ENCODE results near the gene TBATA. TPM values are rescaled to one million over a fixed set of nuclear protein-coding genes. Genes with fewer than 3 reads are reported as not detected.
"Not testable (repeated sequence)": the region's sequence is repeated elsewhere in the genome, so short reads cannot be mapped to it uniquely, and the experiment has no call there.

TBATA gene
- total RNA-seq, 1 experiment from 2014 or later, result not detected

DNA sequence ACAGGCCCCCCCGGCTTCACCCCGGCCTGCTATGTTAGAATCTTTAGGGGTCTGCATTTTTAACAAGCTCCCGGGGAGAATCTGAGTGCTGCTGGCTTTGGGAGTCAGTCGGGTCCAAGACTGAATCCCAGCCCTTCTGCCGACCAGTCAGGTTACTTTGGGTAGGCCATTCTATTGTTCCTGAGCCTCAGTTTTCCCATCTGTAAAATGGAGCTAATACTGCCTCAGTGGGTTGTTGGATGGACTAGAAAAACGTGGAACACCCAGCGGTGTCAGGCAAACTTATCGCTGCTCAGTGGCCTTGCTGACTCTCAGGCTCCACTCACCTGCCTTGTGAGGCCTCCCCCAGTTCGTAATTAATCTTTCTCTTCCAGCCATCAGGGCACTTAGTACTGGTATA lies 11.7 kb downstream of the TBATA start:
- no peak for ATAC-seq
- CTCF ChIA-PET, result no interaction called here
- no peaks in the 10 kb centered on the region for H3K36me3 Mint-ChIP-seq
- no peaks in the 10 kb centered on the region; the same call in 1 of the 2 replicates for H3K27me3 Mint-ChIP-seq (ENCODE audit: low read depth)
- H3K4me1 Mint-ChIP-seq, result peaks cover 2% of the 10 kb centered on the region; the same call in 1 of the 2 replicates
- H3K27ac Mint-ChIP-seq, result no peak overlapping the region
- POLR2A ChIA-PET, result no interaction called here
- peaks cover 5% of the 10 kb centered on the region; the same call in 1 of the 2 replicates for H3K9me3 Mint-ChIP-seq
- DNase-seq (ENCODE audit: low spot score), result no peak
- TF ChIP-seq CREB1 (CRISPR knock-in tag; IDR thresholded peaks at IDR 0.05), result no peak
- TF ChIP-seq SMAD4 (CRISPR knock-in tag; IDR thresholded peaks at IDR 0.05), result no peak
- no peak for TF ChIP-seq ELF4 (CRISPR knock-in tag; IDR thresholded peaks at IDR 0.05; ENCODE audit: low read depth)
- TF ChIP-seq ZNF396 (CRISPR knock-in tag; IDR thresholded peaks at IDR 0.05; ENCODE audit: borderline replicate concordance), result no peak
- TF ChIP-seq ESRRA (CRISPR knock-in tag; IDR thresholded peaks at IDR 0.05; ENCODE audit: borderline replicate concordance), result no peak
- no peak for TF ChIP-seq MYBL2 (CRISPR knock-in tag; IDR thresholded peaks at IDR 0.05)
- TF ChIP-seq IRF2 (CRISPR knock-in tag; IDR thresholded peaks at IDR 0.05; ENCODE audit: borderline replicate concordance, low read depth), result no peak
- TF ChIP-seq ZNF263 (CRISPR knock-in tag; IDR thresholded peaks at IDR 0.05; ENCODE audit: low read depth), result no peak
- no peak for TF ChIP-seq NR3C1 (CRISPR knock-in tag; conservative IDR thresholded peaks at IDR 0.05; ENCODE audit: low read depth)
- TF ChIP-seq ETV6 (CRISPR knock-in tag; IDR thresholded peaks at IDR 0.05), result no peak
- H3K4me3 Mint-ChIP-seq, result no peak overlapping the region

DNA sequence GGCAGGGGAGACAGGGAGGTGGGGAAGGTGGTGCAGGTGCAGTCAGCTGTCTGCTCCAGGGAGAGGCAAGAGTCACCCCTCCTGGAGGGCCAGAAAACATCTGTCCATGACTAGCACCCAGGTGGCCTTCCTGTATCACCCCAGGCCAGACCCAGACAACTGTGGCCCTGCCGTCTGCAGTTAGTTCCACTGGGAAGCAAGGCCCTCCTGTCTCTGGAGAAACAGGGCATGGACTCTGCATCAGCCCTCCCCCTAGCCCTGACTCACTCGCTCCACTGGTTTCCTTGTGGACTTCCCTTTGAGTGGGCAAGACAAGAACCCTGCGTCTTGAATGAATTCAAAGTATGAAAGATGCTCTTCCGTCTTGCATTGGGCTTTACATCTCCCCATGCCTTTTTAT lies 12.6 kb downstream of the TBATA start:
- no peaks in the 10 kb centered on the region for H3K4me1 Mint-ChIP-seq
- peaks cover 8% of the 10 kb centered on the region; the same call in 1 of the 2 replicates for H3K9me3 Mint-ChIP-seq
- ChIA-PET CTCF (no interaction called here), POLR2A (no interaction called here)
- no peak overlapping the region for H3K27ac Mint-ChIP-seq
- TF ChIP-seq ELF4 (CRISPR knock-in tag; IDR thresholded peaks at IDR 0.05; ENCODE audit: low read depth), result no peak
- H3K4me3 Mint-ChIP-seq, result no peak overlapping the region
- H3K36me3 Mint-ChIP-seq, result no peaks in the 10 kb centered on the region
- H3K27me3 Mint-ChIP-seq (ENCODE audit: low read depth), result no peaks in the 10 kb centered on the region; the same call in 1 of the 2 replicates
- no peak for DNase-seq (ENCODE audit: low spot score)
- no peak for ATAC-seq

DNA sequence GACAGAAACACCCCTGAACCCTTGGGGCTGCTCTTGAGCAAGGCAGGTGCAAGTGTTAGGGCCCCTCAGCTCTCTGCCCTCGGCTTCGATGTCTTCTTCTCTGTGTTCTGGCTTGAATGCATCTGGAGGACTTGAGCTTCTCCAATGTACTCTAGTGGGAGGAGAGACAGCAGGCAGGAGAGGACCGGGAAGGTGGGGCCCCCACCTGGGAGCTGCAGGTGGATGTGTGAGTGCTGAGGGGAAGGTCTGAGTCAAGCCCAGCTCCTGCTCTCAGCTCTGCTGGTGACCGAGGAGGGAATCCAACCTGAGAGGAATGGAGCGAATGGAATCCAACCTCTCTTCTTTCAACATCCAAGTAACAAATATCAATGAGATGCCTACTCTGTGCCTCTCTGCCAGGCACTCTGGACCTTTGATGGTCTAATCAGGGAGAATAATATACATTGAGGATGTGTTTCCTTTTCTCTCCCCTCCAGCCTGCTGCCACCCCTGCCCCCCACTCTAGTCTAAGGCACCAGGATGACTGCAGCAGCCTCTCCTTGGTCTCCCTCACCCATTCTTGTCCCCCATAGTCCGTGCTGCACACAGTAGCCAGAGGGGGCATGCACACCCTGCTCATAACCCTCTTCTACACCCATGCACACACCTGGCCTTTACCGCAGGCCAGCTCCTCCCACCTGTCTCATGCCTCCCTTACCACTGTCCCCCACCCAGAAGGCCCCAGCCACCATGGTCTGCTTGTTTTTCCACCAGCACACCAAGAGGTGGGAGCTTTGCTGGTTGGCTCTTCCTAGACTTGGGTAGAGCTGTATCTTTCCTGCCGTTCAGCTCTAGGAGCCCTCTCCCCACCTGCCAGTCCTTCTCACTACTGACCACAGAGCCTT lies 13.6 kb downstream of the TBATA start:
- Mint-ChIP-seq H3K4me1 (no peaks in the 10 kb centered on the region), H3K27ac (no peak overlapping the region), H3K4me3 (no peak overlapping the region), H3K36me3 (peaks cover 5% of the 10 kb centered on the region), H3K9me3 (peaks cover 14% of the 10 kb centered on the region), H3K27me3 (ENCODE audit: low read depth) (peaks cover 4% of the 10 kb centered on the region)
- TF ChIP-seq ZNF396 (CRISPR knock-in tag; IDR thresholded peaks at IDR 0.05; ENCODE audit: borderline replicate concordance), result no peak
- TF ChIP-seq ZNF263 (CRISPR knock-in tag; IDR thresholded peaks at IDR 0.05; ENCODE audit: low read depth), result no peak
- no peak for TF ChIP-seq JUN (CRISPR knock-in tag; IDR thresholded peaks at IDR 0.05)
- TF ChIP-seq GRHL2 (CRISPR knock-in tag; IDR thresholded peaks at IDR 0.05; ENCODE audit: insufficient replicate concordance, severe bottlenecking), result no peak
- TF ChIP-seq GABPB1 (CRISPR knock-in tag; IDR thresholded peaks at IDR 0.05), result no peak
- TF ChIP-seq HMGA2 (CRISPR knock-in tag; IDR thresholded peaks at IDR 0.05), result no peak
- TF ChIP-seq, protein P1, sequence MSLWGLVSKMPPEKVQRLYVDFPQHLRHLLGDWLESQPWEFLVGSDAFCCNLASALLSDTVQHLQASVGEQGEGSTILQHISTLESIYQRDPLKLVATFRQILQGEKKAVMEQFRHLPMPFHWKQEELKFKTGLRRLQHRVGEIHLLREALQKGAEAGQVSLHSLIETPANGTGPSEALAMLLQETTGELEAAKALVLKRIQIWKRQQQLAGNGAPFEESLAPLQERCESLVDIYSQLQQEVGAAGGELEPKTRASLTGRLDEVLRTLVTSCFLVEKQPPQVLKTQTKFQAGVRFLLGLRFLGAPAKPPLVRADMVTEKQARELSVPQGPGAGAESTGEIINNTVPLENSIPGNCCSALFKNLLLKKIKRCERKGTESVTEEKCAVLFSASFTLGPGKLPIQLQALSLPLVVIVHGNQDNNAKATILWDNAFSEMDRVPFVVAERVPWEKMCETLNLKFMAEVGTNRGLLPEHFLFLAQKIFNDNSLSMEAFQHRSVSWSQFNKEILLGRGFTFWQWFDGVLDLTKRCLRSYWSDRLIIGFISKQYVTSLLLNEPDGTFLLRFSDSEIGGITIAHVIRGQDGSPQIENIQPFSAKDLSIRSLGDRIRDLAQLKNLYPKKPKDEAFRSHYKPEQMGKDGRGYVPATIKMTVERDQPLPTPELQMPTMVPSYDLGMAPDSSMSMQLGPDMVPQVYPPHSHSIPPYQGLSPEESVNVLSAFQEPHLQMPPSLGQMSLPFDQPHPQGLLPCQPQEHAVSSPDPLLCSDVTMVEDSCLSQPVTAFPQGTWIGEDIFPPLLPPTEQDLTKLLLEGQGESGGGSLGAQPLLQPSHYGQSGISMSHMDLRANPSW (CRISPR knock-in tag; conservative IDR thresholded peaks at IDR 0.05; ENCODE audit: low read depth), result no peak
- TF ChIP-seq NFATC4 (CRISPR knock-in tag; IDR thresholded peaks at IDR 0.05), result no peak
- TF ChIP-seq, protein P2, sequence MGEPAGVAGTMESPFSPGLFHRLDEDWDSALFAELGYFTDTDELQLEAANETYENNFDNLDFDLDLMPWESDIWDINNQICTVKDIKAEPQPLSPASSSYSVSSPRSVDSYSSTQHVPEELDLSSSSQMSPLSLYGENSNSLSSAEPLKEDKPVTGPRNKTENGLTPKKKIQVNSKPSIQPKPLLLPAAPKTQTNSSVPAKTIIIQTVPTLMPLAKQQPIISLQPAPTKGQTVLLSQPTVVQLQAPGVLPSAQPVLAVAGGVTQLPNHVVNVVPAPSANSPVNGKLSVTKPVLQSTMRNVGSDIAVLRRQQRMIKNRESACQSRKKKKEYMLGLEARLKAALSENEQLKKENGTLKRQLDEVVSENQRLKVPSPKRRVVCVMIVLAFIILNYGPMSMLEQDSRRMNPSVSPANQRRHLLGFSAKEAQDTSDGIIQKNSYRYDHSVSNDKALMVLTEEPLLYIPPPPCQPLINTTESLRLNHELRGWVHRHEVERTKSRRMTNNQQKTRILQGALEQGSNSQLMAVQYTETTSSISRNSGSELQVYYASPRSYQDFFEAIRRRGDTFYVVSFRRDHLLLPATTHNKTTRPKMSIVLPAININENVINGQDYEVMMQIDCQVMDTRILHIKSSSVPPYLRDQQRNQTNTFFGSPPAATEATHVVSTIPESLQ (CRISPR knock-in tag; IDR thresholded peaks at IDR 0.05), result no peak
- no peak for TF ChIP-seq PRRX2 (CRISPR knock-in tag; IDR thresholded peaks at IDR 0.05)
- TF ChIP-seq, protein P3, sequence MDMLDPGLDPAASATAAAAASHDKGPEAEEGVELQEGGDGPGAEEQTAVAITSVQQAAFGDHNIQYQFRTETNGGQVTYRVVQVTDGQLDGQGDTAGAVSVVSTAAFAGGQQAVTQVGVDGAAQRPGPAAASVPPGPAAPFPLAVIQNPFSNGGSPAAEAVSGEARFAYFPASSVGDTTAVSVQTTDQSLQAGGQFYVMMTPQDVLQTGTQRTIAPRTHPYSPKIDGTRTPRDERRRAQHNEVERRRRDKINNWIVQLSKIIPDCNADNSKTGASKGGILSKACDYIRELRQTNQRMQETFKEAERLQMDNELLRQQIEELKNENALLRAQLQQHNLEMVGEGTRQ (CRISPR knock-in tag; IDR thresholded peaks at IDR 0.05), result no peak
- no peak for DNase-seq (ENCODE audit: low spot score)
- CTCF ChIA-PET, result no interaction called here
- POLR2A ChIA-PET, result no interaction called here
- no peak for ATAC-seq

DNA sequence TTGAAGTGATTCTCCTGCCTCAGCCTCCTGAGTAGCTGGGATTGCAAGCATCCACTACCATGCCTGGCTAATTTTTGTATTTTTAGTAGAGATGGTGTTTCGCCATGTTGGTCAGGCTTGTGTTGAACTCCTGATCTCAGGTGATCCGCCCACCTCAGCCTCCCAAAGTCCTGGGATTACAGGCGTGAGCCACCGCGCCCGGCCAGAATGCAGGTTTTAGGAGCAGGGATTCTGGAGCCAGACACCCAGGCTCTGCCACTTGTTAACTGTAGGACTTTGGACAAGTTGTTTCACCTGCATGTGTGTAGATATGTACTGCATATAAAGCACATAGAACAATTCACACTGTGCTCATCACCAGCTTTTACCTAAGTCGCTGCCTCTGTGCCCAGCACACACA lies 14.7 kb downstream of the TBATA start:
- CTCF ChIA-PET, ATAC-seq, H3K27ac Mint-ChIP-seq: not testable (repeated sequence)

More for the DNA sequence above, 14.7 kb downstream of the TBATA start:
- H3K27me3 Mint-ChIP-seq (ENCODE audit: low read depth); H3K4me1 Mint-ChIP-seq; POLR2A ChIA-PET; DNase-seq (ENCODE audit: low spot score); H3K4me3 Mint-ChIP-seq: not testable (repeated sequence)
- Mint-ChIP-seq H3K9me3 (peaks cover 24% of the 10 kb centered on the region), H3K36me3 (peaks cover 15% of the 10 kb centered on the region)
